Upper lobe of right lung (tissue), 1 donor: ENCODE data around the gene SLC4A1. TPM values are rescaled to one million over a fixed set of nuclear protein-coding genes. Genes with fewer than 3 reads are reported as not detected.

ENCODE experiments used
- ATAC-seq: fragments of 200-7000 bp; cut with Tn5 transposase; one replicate; pipeline ENCODE4 v1.9.1; 2020; ENCODE audit warnings: mild to moderate bottlenecking, moderate library complexity
- DNase-seq: peaks from one replicate; pipeline ENCODE4 v3.0.0-alpha.2; 2020
- H3K27ac ChIP-seq: fragments of 200-600 bp; one replicate; pipeline ENCODE4 v1.8.0; 2022
- H3K27me3 ChIP-seq: fragments of 200-600 bp; one replicate; pipeline ENCODE4 v1.8.0; 2022; ENCODE audit warnings: mild to moderate bottlenecking
- H3K36me3 ChIP-seq: fragments of 200-600 bp; one replicate; pipeline ENCODE4 v1.8.0; 2022
- H3K4me1 ChIP-seq: fragments of 200-600 bp; one replicate; pipeline ENCODE4 v1.8.0; 2022
- H3K4me3 ChIP-seq: fragments of 200-600 bp; one replicate; pipeline ENCODE4 v1.8.0; 2022; ENCODE audit warnings: mild to moderate bottlenecking
- H3K9me3 ChIP-seq: fragments of 200-600 bp; one replicate; pipeline ENCODE4 v1.8.0; 2022
- intact Hi-C: fragments of 100-400 bp; cut with DNase I; formaldehyde crosslinking; loops from one replicate; pipeline ENCODE4 v1.11.0; 2022
- total RNA-seq: library from RNA; stranded (reverse); fragmentation: NEBNext Ultra II Directional; extraction: Animal tissue kit (Norgen Biotek cat#: 25700); gene quantifications from one replicate; pipeline ENCODE4 v1.2.1, GENCODE V29; 2021
- TF ChIP-seq, protein P1 (sequence below): fragments of 200-600 bp; IDR thresholded peaks from one replicate; pipeline ENCODE4 v1.8.0; 2022; ENCODE audit warnings: antibody characterized with exemption
- donor health status: DM: no; HTN: yes; CAD: no; lungs with severe emphysema.

SLC4A1 gene
- total RNA-seq, 1 donor from 2014 or later = 0.43 TPM

GRCh38 chr17:44232061-44232460, 35.9 kb downstream of the SLC4A1 start:
- no peak overlapping the region for H3K4me3 ChIP-seq
- H3K36me3 ChIP-seq = no peaks in the 10 kb centered on the region
- no peaks in the 10 kb centered on the region for H3K27me3 ChIP-seq
- DNase-seq (no peak), ATAC-seq (no peak)
- H3K9me3 ChIP-seq = no peaks in the 10 kb centered on the region
- no peaks in the 10 kb centered on the region for H3K4me1 ChIP-seq
- TF ChIP-seq, protein P1, sequence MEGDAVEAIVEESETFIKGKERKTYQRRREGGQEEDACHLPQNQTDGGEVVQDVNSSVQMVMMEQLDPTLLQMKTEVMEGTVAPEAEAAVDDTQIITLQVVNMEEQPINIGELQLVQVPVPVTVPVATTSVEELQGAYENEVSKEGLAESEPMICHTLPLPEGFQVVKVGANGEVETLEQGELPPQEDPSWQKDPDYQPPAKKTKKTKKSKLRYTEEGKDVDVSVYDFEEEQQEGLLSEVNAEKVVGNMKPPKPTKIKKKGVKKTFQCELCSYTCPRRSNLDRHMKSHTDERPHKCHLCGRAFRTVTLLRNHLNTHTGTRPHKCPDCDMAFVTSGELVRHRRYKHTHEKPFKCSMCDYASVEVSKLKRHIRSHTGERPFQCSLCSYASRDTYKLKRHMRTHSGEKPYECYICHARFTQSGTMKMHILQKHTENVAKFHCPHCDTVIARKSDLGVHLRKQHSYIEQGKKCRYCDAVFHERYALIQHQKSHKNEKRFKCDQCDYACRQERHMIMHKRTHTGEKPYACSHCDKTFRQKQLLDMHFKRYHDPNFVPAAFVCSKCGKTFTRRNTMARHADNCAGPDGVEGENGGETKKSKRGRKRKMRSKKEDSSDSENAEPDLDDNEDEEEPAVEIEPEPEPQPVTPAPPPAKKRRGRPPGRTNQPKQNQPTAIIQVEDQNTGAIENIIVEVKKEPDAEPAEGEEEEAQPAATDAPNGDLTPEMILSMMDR = no peak
- intact Hi-C loops = no loop called here
- H3K27ac ChIP-seq = no peak overlapping the region

DNA sequence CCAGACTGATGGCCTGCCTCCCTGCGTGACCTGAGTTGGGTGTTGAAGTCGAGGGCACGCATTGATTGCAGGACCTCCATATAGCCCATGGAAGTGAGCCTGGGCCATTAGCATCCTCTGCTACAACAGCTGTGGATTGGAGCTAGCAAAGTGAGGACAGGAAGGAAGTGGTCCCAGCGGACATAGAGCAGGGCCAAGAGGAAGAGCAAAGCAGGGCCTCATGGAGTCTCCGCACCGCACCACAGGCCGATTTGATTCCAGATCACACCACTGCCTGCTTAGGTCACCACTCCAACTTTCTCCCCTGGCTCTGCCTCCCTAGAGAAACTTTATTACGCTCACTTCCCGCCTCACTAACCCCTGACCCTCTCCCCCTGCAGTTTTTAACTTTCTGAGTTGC, 37.8 kb downstream of the SLC4A1 start:
- Histone ChIP-seq H3K4me3 (no peak overlapping the region), H3K27me3 (no peaks in the 10 kb centered on the region), H3K36me3 (no peaks in the 10 kb centered on the region), H3K4me1 (no peaks in the 10 kb centered on the region), H3K9me3 (no peaks in the 10 kb centered on the region), H3K27ac (no peak overlapping the region)
- intact Hi-C loops = no loop called here
- TF ChIP-seq, protein P1 = no peak
- ATAC-seq = no peak
- no peak for DNase-seq

DNA sequence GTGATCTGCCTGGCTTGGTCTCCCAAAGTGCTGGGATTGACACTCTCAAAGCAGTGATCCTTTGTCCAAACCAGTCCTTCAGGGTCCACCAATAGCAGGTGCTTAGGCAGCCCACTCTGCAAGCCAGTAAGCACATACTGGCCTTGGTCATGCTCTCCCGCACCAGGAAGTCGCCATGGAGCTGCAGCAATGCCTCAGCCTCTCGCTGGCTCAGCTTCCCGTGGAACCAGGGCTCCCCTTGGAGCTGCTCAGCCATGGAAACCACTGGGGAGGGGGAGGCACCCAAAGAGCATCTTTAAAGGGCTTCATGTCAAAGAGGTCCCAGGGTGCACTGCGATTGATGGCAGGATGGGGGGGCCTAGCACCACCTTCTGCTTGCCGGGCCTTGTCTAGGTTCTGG, 38.8 kb downstream of the SLC4A1 start:
- Histone ChIP-seq H3K4me3 (no peak overlapping the region), H3K27me3 (no peaks in the 10 kb centered on the region), H3K4me1 (no peaks in the 10 kb centered on the region), H3K27ac (no peak overlapping the region), H3K9me3 (no peaks in the 10 kb centered on the region), H3K36me3 (no peaks in the 10 kb centered on the region)
- intact Hi-C loops = no loop called here
- TF ChIP-seq, protein P1 = no peak
- DNase-seq (no peak), ATAC-seq (no peak)

DNA sequence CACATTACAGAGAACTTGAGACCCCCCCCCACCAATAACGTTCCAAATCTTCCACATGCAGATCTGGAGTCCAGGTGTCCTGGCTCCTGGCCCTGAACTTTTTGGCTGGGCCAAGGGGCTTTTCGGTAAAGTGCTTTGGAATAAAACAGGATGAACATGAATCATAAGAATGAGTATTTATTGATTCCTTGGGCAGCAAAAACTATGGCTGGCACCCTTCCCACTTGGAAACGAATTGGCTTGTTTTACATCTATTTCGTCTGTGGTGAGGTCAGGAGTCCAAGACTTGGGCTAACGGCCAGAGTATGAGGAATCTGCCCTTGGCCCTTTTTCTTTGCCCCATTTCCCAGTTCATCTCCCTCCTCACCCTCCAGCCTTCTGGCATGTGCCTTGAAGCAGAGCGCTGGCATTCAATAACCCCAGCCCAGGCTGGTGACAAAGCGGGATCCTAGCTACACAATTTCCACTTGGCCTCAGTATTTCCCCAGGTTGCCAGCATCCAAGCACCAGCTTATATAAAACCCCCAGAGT, 44.3 kb downstream of the SLC4A1 start:
- Histone ChIP-seq H3K4me3 (no peak overlapping the region), H3K27ac (no peak overlapping the region), H3K36me3 (no peaks in the 10 kb centered on the region), H3K27me3 (no peaks in the 10 kb centered on the region), H3K9me3 (no peaks in the 10 kb centered on the region), H3K4me1 (peaks cover 10% of the 10 kb centered on the region)
- intact Hi-C loops = no loop called here
- TF ChIP-seq, protein P1 = no peak
- no peak for DNase-seq
- ATAC-seq = no peak

- Histone ChIP-seq H3K4me3 (peak overlapping the region; percentile 98), H3K27me3 (no peaks in the 10 kb centered on the region), H3K36me3 (no peaks in the 10 kb centered on the region), H3K27ac (peak overlapping the region; percentile 97), H3K4me1 (peaks cover 19% of the 10 kb centered on the region), H3K9me3 (no peaks in the 10 kb centered on the region)
- DNase-seq (peak; percentile 90), ATAC-seq (peak; percentile 34)
- TF ChIP-seq, protein P1 = peak; percentile 24
- intact Hi-C loops = no loop called here
Observed at GRCh38 chr17:44222112-44222869, 45.6 kb downstream of the SLC4A1 start.

DNA sequence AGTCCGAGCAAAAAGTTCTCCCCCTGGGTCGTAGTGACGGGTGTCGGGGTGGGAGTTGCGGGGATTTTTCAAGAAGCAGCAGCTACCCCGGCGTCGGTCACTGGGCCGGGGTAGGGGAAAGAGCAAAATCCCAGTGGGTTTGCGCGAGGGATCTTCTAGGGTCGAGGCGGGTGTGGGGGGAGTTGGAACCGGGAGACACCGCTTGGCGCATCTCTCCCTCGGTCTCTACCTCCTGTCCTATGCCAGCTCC, 46.1 kb downstream of the SLC4A1 start:
- TF ChIP-seq, protein P1 = no peak
- H3K36me3 ChIP-seq = peaks cover 4% of the 10 kb centered on the region
- no peaks in the 10 kb centered on the region for H3K9me3 ChIP-seq
- ATAC-seq (no peak), DNase-seq (peak; percentile 73)
- peak overlapping the region; percentile 98 for H3K4me3 ChIP-seq
- intact Hi-C loops = no loop called here
- H3K4me1 ChIP-seq = peaks cover 24% of the 10 kb centered on the region
- no peaks in the 10 kb centered on the region for H3K27me3 ChIP-seq
- peak overlapping the region; percentile 97 for H3K27ac ChIP-seq
